K562 (cell line): Measurements from ENCODE around the gene IRS2. TPM values are rescaled to one million over a fixed set of nuclear protein-coding genes. Genes with fewer than 3 reads are reported as not detected.

Experiments
- ATAC-seq: fragments of 200-7000 bp; cut with Tn5 transposase; 3 replicates; pipeline ENCODE4 v1.9.1; 2020; ENCODE audit warnings: moderate library complexity
- BruUV-seq: library from RNA; stranded (reverse); fragments of 400-500 nt; replicated peaks from 2 replicates; lab custom pipeline; 2021; lab: Mats Ljungman, UMichigan
- CTCF ChIA-PET: fragments of 300-600 bp; formaldehyde crosslinking; extraction: SDS; loops from one replicate; lab custom pipeline; 2021; ENCODE audit warnings: low intra/inter-chr PET ratio; lab: Yijun Ruan, JAX
- POLR2A ChIA-PET: fragments of 300-600, 350-650 bp; sonication (Branson Sonifier 250); formaldehyde crosslinking; extraction: SDS; loops from one replicate; lab custom pipeline; 2021; ENCODE audit warnings: antibody characterized with exemption, inconsistent platforms; lab: Yijun Ruan, JAX
- DNase-seq, 4 experiments: peaks; one replicate each; pipeline versions ENCODE4 v3.0.0 to v3.0.0-alpha.2; 2011 to 2018; ENCODE audit warnings: low spot score in 3 of 4, mixed read lengths in 3 of 4; ENCODE audit errors: extremely low read depth in 1 of 4
- FAIRE-seq: peaks from 2 replicates; lab custom pipeline; 2011; peaks lifted over from hg19 to GRCh38; lab: Jason Lieb, UNC
- H2AFZ ChIP-seq: 2 replicates; pipeline ENCODE4 v1.6.0; 2011; ENCODE audit warnings: low read depth, low read length, control low read depth, inconsistent platforms
- H3K27ac ChIP-seq: fragments of 200-600 bp; 3 replicates; pipeline ENCODE4 v1.8.0; 2011; ENCODE audit warnings: low read depth, mild to moderate bottlenecking, control low read depth, inconsistent platforms, low read length, moderate library complexity, mixed read lengths; ENCODE audit errors: extremely low read depth
- H3K27me3 ChIP-seq, 2 experiments: fragments of 300-600 bp in 1 of 2; 2 replicates in 1 of 2; 3 replicates in 1 of 2; pipeline versions ENCODE4 v1.6.0 to v1.8.0; 2011; ENCODE audit warnings: inconsistent platforms in 2 of 2, low read length in 2 of 2, mild to moderate bottlenecking in 1 of 2, mixed read lengths in 1 of 2, moderate library complexity in 1 of 2; ENCODE audit not compliant: control insufficient read depth in 2 of 2, insufficient read depth in 2 of 2
- H3K36me3 ChIP-seq: fragments of 300-600 bp; 3 replicates; pipeline ENCODE4 v1.8.0; 2011; ENCODE audit warnings: mild to moderate bottlenecking, low read length, inconsistent platforms; ENCODE audit not compliant: control insufficient read depth, insufficient read depth
- H3K4me1 ChIP-seq, 2 experiments: fragments of 200-600 bp in 1 of 2; replicated peaks in 1 of 2; 2 replicates in 1 of 2; 3 replicates in 1 of 2; pipeline versions ENCODE4 v1.5.1 to v1.8.0; 2011; ENCODE audit warnings: inconsistent platforms in 2 of 2, low read length in 2 of 2, mild to moderate bottlenecking in 1 of 2, mixed read lengths in 1 of 2, moderate library complexity in 1 of 2; ENCODE audit not compliant: control insufficient read depth in 2 of 2, insufficient read depth in 2 of 2
- H3K4me2 ChIP-seq: 2 replicates; pipeline ENCODE4 v1.6.1; 2011; ENCODE audit warnings: low read length, control low read depth, inconsistent platforms, mixed read lengths; ENCODE audit not compliant: insufficient read depth
- H3K4me3 ChIP-seq: fragments of 200-600 bp; sonication (generic), shearing (Covaris generic); 2 replicates; pipeline ENCODE4 v1.5.1; 2016; ENCODE audit warnings: control low read depth, inconsistent platforms
- H3K79me2 ChIP-seq: fragments of 200-600 bp; 3 replicates; pipeline ENCODE4 v1.8.0; 2011; ENCODE audit warnings: low read length, inconsistent platforms; ENCODE audit not compliant: control insufficient read depth, insufficient read depth
- H3K9ac ChIP-seq, 2 experiments: 2 replicates each; pipeline versions ENCODE4 v1.6.0 to v1.6.1; 2011; ENCODE audit warnings: low read depth in 2 of 2, low read length in 2 of 2, control low read depth in 1 of 2, inconsistent platforms in 1 of 2, mild to moderate bottlenecking in 1 of 2, mixed read lengths in 1 of 2; ENCODE audit not compliant: insufficient read depth in 1 of 2
- H3K9me1 ChIP-seq: one replicate; pipeline ENCODE4 v1.6.0; 2011; ENCODE audit warnings: inconsistent platforms, mild to moderate bottlenecking, low read length, moderate library complexity; ENCODE audit not compliant: control insufficient read depth, insufficient read depth
- H3K9me3 ChIP-seq: replicated peaks from 2 replicates; pipeline ENCODE4 v1.5.1; 2011; ENCODE audit warnings: low read depth, low read length, inconsistent platforms; ENCODE audit not compliant: control insufficient read depth, insufficient read depth
- H4K20me1 ChIP-seq: replicated peaks from 2 replicates; pipeline ENCODE4 v1.6.1; 2011; ENCODE audit warnings: low read length, inconsistent platforms, mixed read lengths; ENCODE audit not compliant: control insufficient read depth, insufficient read depth
- CC2D1A ChIP-seq: fragments of 450-650 bp; IDR thresholded peaks from 2 replicates; pipeline ENCODE4 v1.6.1; 2017; ENCODE audit warnings: mild to moderate bottlenecking
- FOXK2 ChIP-seq, 2 experiments: fragments of 450-650 bp; IDR thresholded peaks in 1 of 2; conservative IDR thresholded peaks in 1 of 2; 2 replicates each; pipeline ENCODE4 v1.6.1; 2016; ENCODE audit warnings: low read depth in 2 of 2, mild to moderate bottlenecking in 1 of 2
- KLF13 ChIP-seq: fragments of 450-650 bp; IDR thresholded peaks from 2 replicates; pipeline ENCODE4 v1.6.1; 2016; ENCODE audit warnings: missing genetic modification characterization, low read depth, mild to moderate bottlenecking, missing compliant biosample characterization, moderate library complexity, borderline replicate concordance
- MAFK ChIP-seq: IDR thresholded peaks from 2 replicates; pipeline ENCODE4 v1.6.1; 2011; ENCODE audit warnings: low read length, improper control_type of control experiment
- NKRF ChIP-seq: fragments of 450-650 bp; IDR thresholded peaks from 2 replicates; pipeline ENCODE4 v1.6.1; 2016; ENCODE audit warnings: borderline replicate concordance
- RAD51 ChIP-seq: fragments of 450-650 bp; IDR thresholded peaks from 2 replicates; pipeline ENCODE4 v1.7.1; 2016; ENCODE audit warnings: low read depth, mild to moderate bottlenecking, borderline replicate concordance
- SMARCA5 ChIP-seq: fragments of 450-650 bp; IDR thresholded peaks from 2 replicates; pipeline ENCODE4 v1.6.1; 2016
- SNAPC5 ChIP-seq: fragments of 250-450 bp; sonication (Bioruptor Pico); IDR thresholded peaks from 2 replicates; pipeline ENCODE4 v1.8.0; 2021; ENCODE audit warnings: moderate library complexity, mild to moderate bottlenecking, inconsistent platforms
- SOX6 ChIP-seq: fragments of 450-650 bp; IDR thresholded peaks from 2 replicates; pipeline ENCODE4 v1.6.1; 2014; ENCODE audit warnings: mild to moderate bottlenecking
- SRSF9 ChIP-seq: fragments of 200-400 bp; formaldehyde crosslinking; IDR thresholded peaks from 2 replicates; pipeline ENCODE4 v1.6.1; 2017; ENCODE audit warnings: low read depth, low read length, borderline replicate concordance
- STAT5B ChIP-seq: fragments of 250-450 bp; sonication (Bioruptor Pico); IDR thresholded peaks from 2 replicates; pipeline ENCODE4 v1.8.0; 2021; ENCODE audit warnings: mild to moderate bottlenecking, inconsistent platforms
- TCF15 ChIP-seq: fragments of 250-450 bp; sonication (Bioruptor Pico); IDR thresholded peaks from 2 replicates; pipeline ENCODE4 v1.8.0; 2022; ENCODE audit warnings: moderate library complexity, mild to moderate bottlenecking, inconsistent platforms
- THAP12 ChIP-seq: fragments of 250-450 bp; sonication (Bioruptor Pico); IDR thresholded peaks from 2 replicates; pipeline ENCODE4 v1.9.0; 2021; ENCODE audit warnings: mild to moderate bottlenecking, inconsistent platforms
- ZNF124 ChIP-seq: sonication (generic); formaldehyde crosslinking; IDR thresholded peaks from 2 replicates; pipeline ENCODE4 v1.8.1; 2022; ENCODE audit warnings: missing genetic modification reagents
- ZNF24 ChIP-seq: fragments of 450-650 bp; IDR thresholded peaks from 2 replicates; pipeline ENCODE4 v1.6.1; 2016
- ZNF324 ChIP-seq: fragments of 250-450 bp; sonication (Bioruptor Pico); IDR thresholded peaks from 2 replicates; pipeline ENCODE4 v1.4.0; 2020; ENCODE audit warnings: mild to moderate bottlenecking
- ZNF699 ChIP-seq: fragments of 250-450 bp; sonication (Bioruptor Pico); IDR thresholded peaks from 2 replicates; pipeline ENCODE4 v1.8.0; 2021; ENCODE audit warnings: mild to moderate bottlenecking, moderate library complexity; ENCODE audit not compliant: insufficient replicate concordance
- WGBS: fragments of 100-300 bp; shearing (Covaris generic); methylation state at CpG from one replicate; pipeline ENCODE4 v1.1.6; 2016; ENCODE audit warnings: low coverage, mixed read lengths; ENCODE audit not compliant: insufficient coverage; ENCODE audit errors: missing lambda C conversion rate; 5-methylcytosine and 5-hydroxymethylcytosine counted together
- in situ Hi-C: fragments of 300-500 bp; cut with MboI; formaldehyde crosslinking; loops from 4 replicates; pipeline ENCODE4 v1.15.0; 2018; ENCODE audit warnings: inconsistent platforms, mixed read lengths
- intact Hi-C: fragments of 100-400 bp; cut with micrococcal nuclease; formaldehyde crosslinking; loops from 2 replicates; pipeline ENCODE4 v1.14.2; 2022
- polyA plus RNA-seq, 8 experiments: library from polyadenylated mRNA; depleted of rRNA in 4 of 8; stranded (reverse) in 5 of 8; unstranded in 3 of 8; fragments of >200 nt; fragmentation: Nextera tagmentation in 2 of 8; fragmentation: Illumina TruSeq in 1 of 8; extraction: Ambion mirVana in 2 of 8; extraction: Trizol in 1 of 8; gene quantifications; 2 replicates each; pipeline versions ENCODE4 v1.2.1 to v1.2.3, GENCODE V29; 2011 to 2014; ENCODE audit warnings: inconsistent platforms in 1 of 8, missing spikeins in 1 of 8
- total RNA-seq, 7 experiments: library from RNA; depleted of rRNA in 6 of 7; stranded (reverse); fragments of >200 nt in 6 of 7; fragmentation: Illumina TruSeq in 2 of 7; extraction: Trizol in 2 of 7; gene quantifications; 2 replicates each; pipeline versions ENCODE4 v1.2.1 to v1.2.3, GENCODE V29; 2011 to 2021; ENCODE audit warnings: low replicate concordance in 1 of 7

Gene IRS2
- total and polyA plus RNA-seq, 9 of the 15 experiments (the other 6 are each of a cell fraction or from before 2014, with no cell fraction given) = 0.36 to 4.6 (median 0.63) TPM

- BruUV-seq = no TSS peak
- no peak overlapping the region for H3K9ac ChIP-seq
- WGBS = 15% methylated on average over 5 of the region's 6 CpGs
- FAIRE-seq = peak; percentile 70
- peak in 1 of 4 experiments; percentile 18 for DNase-seq
- intact Hi-C loops (no loop called here), in situ Hi-C loops (no loop called here)
- H3K4me1 ChIP-seq = peaks cover 18 to 19% of the 10 kb centered on the region in 2 experiments; a peak in 4 of 5 replicates
- ATAC-seq = no peak
- 0 out of 3 replicates have a peak overlapping the region, but pooled peaks have one; percentile 16 for H3K27ac ChIP-seq
- no peaks in the 10 kb centered on the region for H3K27me3 ChIP-seq
- POLR2A ChIA-PET = no interaction called here
- no peaks in the 10 kb centered on the region for H3K36me3 ChIP-seq
- no peak overlapping the region for H3K4me3 ChIP-seq
- H4K20me1 ChIP-seq = no peaks in the 10 kb centered on the region; the same call in 1 of the 2 replicates
- H3K4me2 ChIP-seq = peak overlapping the region; percentile 24; the same call in 1 of the 2 replicates
- CTCF ChIA-PET = no interaction called here
- no peaks in the 10 kb centered on the region for H3K9me3 ChIP-seq
- H3K9me1 ChIP-seq = no peaks in the 10 kb centered on the region
- peak overlapping the region; percentile 22; the same call in 1 of the 2 replicates for H2AFZ ChIP-seq
- H3K79me2 ChIP-seq = peaks cover 45% of the 10 kb centered on the region
- TF ChIP-seq MAFK = no peak
- TF ChIP-seq ZNF24 = 0 out of 2 replicates have a peak, but pooled peaks have one; percentile 33
- 0 out of 2 replicates have a peak, but pooled peaks have one; percentile 29 for TF ChIP-seq SOX6
- no peak for TF ChIP-seq SRSF9
- no peak for TF ChIP-seq TCF15 (CRISPR knock-in tag)
- no peak for TF ChIP-seq SNAPC5 (CRISPR knock-in tag)
- TF ChIP-seq RAD51 = peak; percentile 67; the same call in 1 of the 2 replicates
- TF ChIP-seq SMARCA5 = peak; percentile 59; the same call in 1 of the 2 replicates
- TF ChIP-seq FOXK2 (conservative IDR thresholded peaks at IDR 0.05 in 1 of 2, IDR thresholded peaks at IDR 0.05 in 1 of 2; ENCODE audit: low read depth in 2 of 2) = 0 out of 4 replicates have a peak, but pooled peaks of 1 of the 2 experiments have one; percentile 25
- TF ChIP-seq ZNF124 (CRISPR knock-in tag) = no peak
- TF ChIP-seq ZNF324 (CRISPR knock-in tag) = no peak
- no peak for TF ChIP-seq CC2D1A
- no peak for TF ChIP-seq NKRF
- no peak for TF ChIP-seq KLF13 (tag)
- no peak for TF ChIP-seq STAT5B (CRISPR knock-in tag)
- no peak for TF ChIP-seq ZNF699 (CRISPR knock-in tag)
- no peak for TF ChIP-seq THAP12
Measured at GRCh38 chr13:109778102-109778542, 8.3 kb downstream of the IRS2 start.
